ENCODE measurements around the gene PUM1.

PUM1 gene

DNA sequence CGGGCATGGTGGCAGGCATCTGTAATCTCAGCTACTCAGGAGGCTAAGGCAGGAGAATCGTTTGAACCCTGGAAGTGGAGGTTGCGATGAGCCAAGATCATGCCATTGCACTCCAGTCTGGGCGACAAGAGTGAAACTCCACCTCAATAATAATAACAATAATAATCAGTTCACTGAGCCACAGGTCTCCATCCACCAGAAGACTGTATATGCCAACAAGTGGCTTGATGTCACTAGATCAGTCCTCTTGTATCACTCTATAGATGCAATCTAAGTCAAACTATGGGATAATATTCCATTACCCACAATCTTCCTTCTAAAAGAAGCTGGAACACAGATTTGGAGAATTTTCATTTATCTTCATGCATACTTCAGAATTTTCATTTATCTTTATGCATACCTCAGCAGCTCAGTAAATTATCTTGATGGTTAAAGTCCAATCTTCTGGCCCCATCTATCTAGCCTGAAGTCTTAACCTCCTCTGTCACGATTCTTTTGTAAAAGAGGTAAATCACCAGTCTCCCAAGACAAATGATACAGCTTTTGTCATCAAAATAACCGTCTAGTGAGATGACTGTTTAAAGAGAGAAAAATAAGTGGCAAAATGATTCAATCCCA lies 61.8 kb downstream of the PUM1 start:
- in situ Hi-C loops (cut with HindIII; ENCODE audit: low pct_ligation_motif_present, low sequenced_read_pairs) = no loop called here
- Histone ChIP-seq H3K36me3 (replicated peaks) (peaks cover 38% of the 10 kb centered on the region), H3K27ac (no peak overlapping the region), H3K4me3 (ENCODE audit: low read depth, low read length) (no peak overlapping the region), H3K27me3 (replicated peaks) (no peaks in the 10 kb centered on the region)
- no peak for DNase-seq
- TF ChIP-seq CTCF (IDR thresholded peaks at IDR 0.05; ENCODE audit: low read depth, low read length, missing control alignments) = no peak

GRCh38 chr1:31000301-31000700 lies 65.2 kb downstream of the PUM1 start:
- in situ Hi-C loops (cut with HindIII; ENCODE audit: low pct_ligation_motif_present, low sequenced_read_pairs) = no loop called here
- no peak for TF ChIP-seq CTCF (IDR thresholded peaks at IDR 0.05; ENCODE audit: low read depth, low read length, missing control alignments)
- peaks cover 46% of the 10 kb centered on the region for H3K36me3 ChIP-seq (replicated peaks)
- DNase-seq = no peak
- no peaks in the 10 kb centered on the region for H3K27me3 ChIP-seq (replicated peaks)
- no peak overlapping the region for H3K4me3 ChIP-seq (ENCODE audit: low read depth, low read length)
- no peak overlapping the region for H3K27ac ChIP-seq

- no peak for DNase-seq
- peaks cover 43% of the 10 kb centered on the region for H3K36me3 ChIP-seq (replicated peaks)
- in situ Hi-C loops (cut with HindIII; ENCODE audit: low pct_ligation_motif_present, low sequenced_read_pairs) = no loop called here
- TF ChIP-seq CTCF (IDR thresholded peaks at IDR 0.05; ENCODE audit: low read depth, low read length, missing control alignments) = no peak
- no peaks in the 10 kb centered on the region for H3K27me3 ChIP-seq (replicated peaks)
- no peak overlapping the region for H3K4me3 ChIP-seq (ENCODE audit: low read depth, low read length)
- H3K27ac ChIP-seq = no peak overlapping the region
Observed at GRCh38 chr1:30998887-30999286, 66.6 kb downstream of the PUM1 start.

GRCh38 chr1:30998171-30998570 lies 67.3 kb downstream of the PUM1 start:
- no peaks in the 10 kb centered on the region for H3K27me3 ChIP-seq (replicated peaks)
- H3K36me3 ChIP-seq (replicated peaks) = peaks cover 40% of the 10 kb centered on the region
- TF ChIP-seq CTCF (IDR thresholded peaks at IDR 0.05; ENCODE audit: low read depth, low read length, missing control alignments) = no peak
- no peak for DNase-seq
- H3K27ac ChIP-seq = no peak overlapping the region
- in situ Hi-C loops (cut with HindIII; ENCODE audit: low pct_ligation_motif_present, low sequenced_read_pairs) = no loop called here
- H3K4me3 ChIP-seq (ENCODE audit: low read depth, low read length) = no peak overlapping the region

GRCh38 chr1:30997463-30998057 lies 68.0 kb downstream of the PUM1 start:
- no peak for DNase-seq
- H3K4me3 ChIP-seq (ENCODE audit: low read depth, low read length) = no peak overlapping the region
- H3K27ac ChIP-seq = no peak overlapping the region
- H3K36me3 ChIP-seq (replicated peaks) = peaks cover 35% of the 10 kb centered on the region
- no peaks in the 10 kb centered on the region for H3K27me3 ChIP-seq (replicated peaks)
- TF ChIP-seq CTCF (IDR thresholded peaks at IDR 0.05; ENCODE audit: low read depth, low read length, missing control alignments) = no peak
- in situ Hi-C loops (cut with HindIII; ENCODE audit: low pct_ligation_motif_present, low sequenced_read_pairs) = no loop called here

All from brain microvascular endothelial cell (primary cell).